Endodermal cell (in vitro differentiated cells): Measurements from ENCODE around the gene NUP210. TPM values are rescaled to one million over a fixed set of nuclear protein-coding genes. Genes with fewer than 3 reads are reported as not detected.
A peak's percentile ranks its signal among the peaks of the same experiment; 100 is the strongest.

ENCODE experiments used
- DNase-seq: peaks from one replicate; pipeline ENCODE4 v3.0.0-alpha.2; 2017
- H3K27ac ChIP-seq: 2 replicates; pipeline ENCODE4 v1.5.1; 2013; ENCODE audit warnings: mild to moderate bottlenecking, low read depth, low read length, moderate library complexity
- H3K27me3 ChIP-seq: 2 replicates; pipeline ENCODE4 v1.6.1; 2013; ENCODE audit warnings: mild to moderate bottlenecking, low read length, moderate library complexity; ENCODE audit not compliant: insufficient read depth, control insufficient read depth, poor library complexity, severe bottlenecking
- H3K36me3 ChIP-seq: 2 replicates; pipeline ENCODE4 v1.7.0; 2013; ENCODE audit warnings: mild to moderate bottlenecking, low read length, moderate library complexity; ENCODE audit not compliant: control insufficient read depth, insufficient read depth
- H3K4me1 ChIP-seq: one replicate; pipeline ENCODE4 v1.7.0; 2013; ENCODE audit warnings: low read length; ENCODE audit not compliant: control insufficient read depth, insufficient read depth
- H3K4me3 ChIP-seq: 2 replicates; pipeline ENCODE4 v1.5.1; 2013; ENCODE audit warnings: mild to moderate bottlenecking, low read length, moderate library complexity
- H3K9ac ChIP-seq: 2 replicates; pipeline ENCODE4 v1.6.1; 2013; ENCODE audit warnings: mild to moderate bottlenecking, low read length, moderate library complexity; ENCODE audit not compliant: poor library complexity, severe bottlenecking; ENCODE audit errors: extremely low read depth
- H3K9me3 ChIP-seq: 2 replicates; pipeline ENCODE4 v1.6.1; 2013; ENCODE audit warnings: mild to moderate bottlenecking, low read length, moderate library complexity; ENCODE audit not compliant: control insufficient read depth
- H3K27ac Mint-ChIP-seq: 2 replicates; pipeline ENCODE4 v1.8.0; 2020; ENCODE audit warnings: mixed read lengths
- H3K27me3 Mint-ChIP-seq: 2 replicates; pipeline ENCODE4 v1.8.0; 2021; ENCODE audit warnings: mild to moderate bottlenecking, mixed read lengths; ENCODE audit not compliant: insufficient read depth
- H3K36me3 Mint-ChIP-seq: 2 replicates; pipeline ENCODE4 v1.8.0; 2020; ENCODE audit warnings: low read depth, mixed read lengths
- H3K4me1 Mint-ChIP-seq: 2 replicates; pipeline ENCODE4 v1.8.0; 2020; ENCODE audit warnings: mixed read lengths
- H3K4me3 Mint-ChIP-seq: 2 replicates; pipeline ENCODE4 v1.8.0; 2020; ENCODE audit warnings: mild to moderate bottlenecking, moderate library complexity, mixed read lengths
- H3K9me3 Mint-ChIP-seq: 2 replicates; pipeline ENCODE4 v1.8.0; 2020; ENCODE audit warnings: mild to moderate bottlenecking, mixed read lengths
- CTCF ChIP-seq: fragments of 200-600 bp; sonication (generic); conservative IDR thresholded peaks from 2 replicates; pipeline ENCODE4 v1.5.0; 2021; ENCODE audit warnings: antibody characterized with exemption, mild to moderate bottlenecking
- WGBS, 2 experiments: methylation state at CpG; one replicate each; pipeline versions ENCODE4 v1.1.5 to v1.1.7; 2013; ENCODE audit warnings: missing lambda C conversion rate in 2 of 2, mixed read lengths in 1 of 2; ENCODE audit not compliant: insufficient coverage in 1 of 2, insufficient read length in 1 of 2; 5-methylcytosine and 5-hydroxymethylcytosine counted together
- total RNA-seq, 2 donors: library from RNA; stranded (reverse); fragmentation: NEBNext Ultra II Directional in 1 of 2; extraction: Animal tissue kit (Norgen Biotek cat#: 25700) in 1 of 2; gene quantifications; 2 replicates in 1 of 2; 3 replicates in 1 of 2; pipeline ENCODE4 v1.2.1, GENCODE V29; 2021

NUP210 gene
- total RNA-seq, 2 donors from 2014 or later, result 43.0 to 62.3 TPM

DNA sequence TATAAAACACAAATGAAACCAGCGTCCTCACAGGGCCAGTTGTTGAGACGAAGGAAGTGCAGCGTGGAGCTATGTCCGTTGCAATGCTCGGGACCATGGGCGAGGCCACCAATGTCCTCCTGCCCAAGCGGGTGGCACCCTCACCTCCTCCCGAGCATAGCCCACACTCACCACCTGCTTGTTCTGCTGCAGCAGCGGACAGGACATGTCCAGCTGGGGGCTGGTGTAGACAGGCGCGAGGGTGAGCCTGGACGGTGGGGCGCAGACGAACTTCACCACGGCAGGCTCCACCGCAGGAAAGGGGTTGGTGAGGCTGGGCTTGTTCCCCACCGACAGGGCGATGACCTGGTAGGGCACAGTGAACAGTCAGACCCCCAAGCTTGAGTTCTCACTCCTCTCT lies 62.1 kb downstream of the NUP210 start:
- Histone ChIP-seq H3K4me3 (no peak overlapping the region), H3K4me1 (no peaks in the 10 kb centered on the region), H3K27ac (no peak overlapping the region), H3K36me3 (peaks cover 10% of the 10 kb centered on the region), H3K9ac (no peak overlapping the region), H3K9me3 (no peaks in the 10 kb centered on the region), H3K27me3 (no peaks in the 10 kb centered on the region)
- no peaks in the 10 kb centered on the region for H3K4me1 Mint-ChIP-seq
- no peak for TF ChIP-seq CTCF
- DNase-seq, result no peak
- H3K9me3 Mint-ChIP-seq, result no peaks in the 10 kb centered on the region
- H3K36me3 Mint-ChIP-seq, result peaks cover 26% of the 10 kb centered on the region
- no peak overlapping the region for H3K27ac Mint-ChIP-seq
- no peaks in the 10 kb centered on the region for H3K27me3 Mint-ChIP-seq
- 92 to 93% methylated on average over 6 to 18 of the region's 18 CpGs for whole genome bisulfite sequencing, 2 experiments
- no peak overlapping the region for H3K4me3 Mint-ChIP-seq

- no peaks in the 10 kb centered on the region for H3K9me3 ChIP-seq
- H3K36me3 ChIP-seq, result peaks cover 6% of the 10 kb centered on the region
- no peak for DNase-seq
- no peak for TF ChIP-seq CTCF
- no peaks in the 10 kb centered on the region for H3K4me1 Mint-ChIP-seq
- no peak overlapping the region for H3K4me3 ChIP-seq
- no peaks in the 10 kb centered on the region for H3K27me3 Mint-ChIP-seq
- H3K4me1 ChIP-seq, result no peaks in the 10 kb centered on the region
- peaks cover 22% of the 10 kb centered on the region for H3K36me3 Mint-ChIP-seq
- no peak overlapping the region for H3K27ac ChIP-seq
- H3K9me3 Mint-ChIP-seq, result no peaks in the 10 kb centered on the region
- 94 to 96% methylated on average over 9 to 11 of the region's 11 CpGs for WGBS, 2 experiments
- H3K4me3 Mint-ChIP-seq, result no peak overlapping the region
- no peaks in the 10 kb centered on the region for H3K27me3 ChIP-seq
- no peak overlapping the region for H3K9ac ChIP-seq
- H3K27ac Mint-ChIP-seq, result no peak overlapping the region
Measured at GRCh38 chr3:13357074-13357473, 63.0 kb downstream of the NUP210 start.

GRCh38 chr3:13353936-13354542 lies 66.1 kb downstream of the NUP210 start:
- H3K27ac Mint-ChIP-seq, result no peak overlapping the region
- peak; percentile 68 for DNase-seq
- WGBS, 2 experiments, result 87 to 100% methylated on average over 2 to 13 of the region's 13 CpGs
- H3K9me3 Mint-ChIP-seq, result no peaks in the 10 kb centered on the region
- no peak overlapping the region for H3K4me3 ChIP-seq
- H3K36me3 Mint-ChIP-seq, result peaks cover 17% of the 10 kb centered on the region
- H3K9ac ChIP-seq, result no peak overlapping the region
- H3K4me1 Mint-ChIP-seq, result peaks cover 11% of the 10 kb centered on the region
- H3K4me1 ChIP-seq, result no peaks in the 10 kb centered on the region
- H3K9me3 ChIP-seq, result no peaks in the 10 kb centered on the region
- peak; percentile 72 for TF ChIP-seq CTCF
- H3K36me3 ChIP-seq, result no peaks in the 10 kb centered on the region
- no peaks in the 10 kb centered on the region for H3K27me3 Mint-ChIP-seq
- H3K27ac ChIP-seq, result no peak overlapping the region
- no peak overlapping the region for H3K4me3 Mint-ChIP-seq
- no peaks in the 10 kb centered on the region for H3K27me3 ChIP-seq
